Right lobe of liver (tissue), 4 donors: ENCODE data around the gene LLGL2.

Experiments used
- CTCF ChIP-seq, 4 donors: fragments of 200-600 bp in 3 of 4; fragments of 450-650 bp in 1 of 4; IDR thresholded peaks; one replicate each; pipeline versions ENCODE4 v1.5.1 to v1.8.0; 2016 to 2022; ENCODE audit warnings: antibody characterized with exemption in 4 of 4, mild to moderate bottlenecking in 2 of 4
- POLR2A ChIP-seq: fragments of 450-650 bp; IDR thresholded peaks from one replicate; pipeline ENCODE4 v1.6.1; 2017; ENCODE audit warnings: antibody characterized with exemption, mild to moderate bottlenecking
- donor health status: DM: no; HTN: no; CAD: no.
- donor health status: DM: no; HTN: no; CAD: no.
- donor health status: DM: no; HTN: yes; CAD: no.

- TF ChIP-seq CTCF (IDR thresholded peaks at IDR 0.05), result no peak
- TF ChIP-seq POLR2A, result no peak
Observed at GRCh38 chr17:75489511-75489955, 36.0 kb upstream of the LLGL2 start.
